Smooth muscle cell (in vitro differentiated cells): ENCODE results near the gene DYDC2. TPM values are rescaled to one million over a fixed set of nuclear protein-coding genes. Genes with fewer than 3 reads are reported as not detected.

Experiments
- DNase-seq: peaks from one replicate; lab custom pipeline; 2025; ENCODE audit not compliant: unreplicated experiment; lab: John Stamatoyannopoulos, UW
- H2AFZ ChIP-seq: fragments of 200-600 bp; sonication (generic); 2 replicates; pipeline ENCODE4 v1.6.0; 2016; ENCODE audit warnings: antibody characterized with exemption, low read depth, mild to moderate bottlenecking
- H3F3A ChIP-seq: fragments of 200-600 bp; sonication (generic); 2 replicates; pipeline ENCODE4 v1.6.0; 2017; ENCODE audit warnings: antibody characterized with exemption, low read depth
- H3K27ac ChIP-seq: fragments of 200-600 bp; sonication (generic); 2 replicates; pipeline ENCODE4 v1.5.1; 2016; ENCODE audit warnings: low read depth, mild to moderate bottlenecking
- H3K27me3 ChIP-seq: fragments of 200-600 bp; sonication (generic); 2 replicates; pipeline ENCODE4 v1.6.1; 2016; ENCODE audit warnings: low read depth, mild to moderate bottlenecking
- H3K36me3 ChIP-seq: fragments of 200-600 bp; sonication (generic); 2 replicates; pipeline ENCODE4 v1.5.1; 2016; ENCODE audit warnings: low read depth
- H3K4me1 ChIP-seq: fragments of 200-600 bp; sonication (generic); 2 replicates; pipeline ENCODE4 v1.5.1; 2016; ENCODE audit warnings: low read depth
- H3K4me2 ChIP-seq: fragments of 200-600 bp; sonication (generic); 2 replicates; pipeline ENCODE4 v1.6.0; 2016; ENCODE audit warnings: mild to moderate bottlenecking
- H3K4me3 ChIP-seq: fragments of 200-600 bp; sonication (generic); 2 replicates; pipeline ENCODE4 v1.5.1; 2016; ENCODE audit warnings: mild to moderate bottlenecking
- H3K79me2 ChIP-seq: fragments of 200-600 bp; sonication (generic); 2 replicates; pipeline ENCODE4 v1.6.0; 2016; ENCODE audit warnings: low read depth, mild to moderate bottlenecking
- H3K9ac ChIP-seq: fragments of 200-600 bp; sonication (generic); 2 replicates; pipeline ENCODE4 v1.6.0; 2016; ENCODE audit warnings: low read depth
- H3K9me3 ChIP-seq: fragments of 200-600 bp; sonication (generic); replicated peaks from 2 replicates; pipeline ENCODE4 v1.5.1; 2016; ENCODE audit warnings: low read depth
- H4K20me1 ChIP-seq: fragments of 200-600 bp; sonication (generic); 2 replicates; pipeline ENCODE4 v1.6.0; 2016; ENCODE audit warnings: low read depth
- WGBS: methylation state at CpG from one replicate; pipeline ENCODE4 v1.1.7; 2016; ENCODE audit warnings: low lambda C conversion rate; 5-methylcytosine and 5-hydroxymethylcytosine counted together
- polyA plus RNA-seq: library from polyadenylated mRNA; unstranded; fragments of >200 nt; fragmentation: Nextera tagmentation; extraction: Ambion mirVana; gene quantifications from 2 replicates; pipeline ENCODE4 v1.2.1, GENCODE V29; 2016
- total RNA-seq: library from RNA; depleted of rRNA; stranded (reverse); fragments of >200 nt; gene quantifications from 2 replicates; pipeline ENCODE4 v1.2.3, GENCODE V29; 2014
- TF ChIP-seq, protein P1 (sequence below): fragments of 200-600 bp; sonication (generic); IDR thresholded peaks from 2 replicates; pipeline ENCODE4 v1.5.1; 2017; ENCODE audit warnings: borderline replicate concordance, mild to moderate bottlenecking, antibody characterized with exemption; ENCODE audit not compliant: insufficient read depth, poor library complexity, severe bottlenecking

Gene DYDC2
- total and polyA plus RNA-seq, 2 experiments from 2014 or later = not detected

DNA sequence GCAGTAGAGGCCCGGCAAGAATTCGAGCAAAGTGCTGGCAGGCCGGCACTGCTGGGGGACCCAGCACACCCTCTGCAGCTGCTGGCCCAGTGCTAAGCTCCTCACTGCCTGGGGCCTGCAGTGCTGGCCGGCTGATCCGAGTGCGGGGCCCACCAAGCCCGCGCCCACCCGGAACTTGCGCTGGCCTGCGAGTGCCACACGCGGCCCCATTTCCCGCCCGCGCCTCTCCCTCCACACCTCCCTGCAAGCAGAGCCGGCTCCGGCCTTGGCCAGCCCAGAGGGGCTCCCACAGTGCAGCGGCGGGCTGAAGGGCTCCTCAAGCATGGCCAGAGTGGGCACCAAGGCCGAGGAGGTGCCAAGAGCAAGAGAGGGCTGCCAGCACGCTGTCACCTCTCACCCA lies 3.1 kb downstream of the DYDC2 start:
- no peak overlapping the region for H3K9ac ChIP-seq
- H3K9me3 ChIP-seq = no peaks in the 10 kb centered on the region
- no peaks in the 10 kb centered on the region for H3K36me3 ChIP-seq
- no peak overlapping the region for H3K27ac ChIP-seq
- no peak overlapping the region for H3K4me3 ChIP-seq
- H3K27me3 ChIP-seq = peaks cover 8% of the 10 kb centered on the region
- no peak overlapping the region for H2AFZ ChIP-seq
- TF ChIP-seq, protein P1, sequence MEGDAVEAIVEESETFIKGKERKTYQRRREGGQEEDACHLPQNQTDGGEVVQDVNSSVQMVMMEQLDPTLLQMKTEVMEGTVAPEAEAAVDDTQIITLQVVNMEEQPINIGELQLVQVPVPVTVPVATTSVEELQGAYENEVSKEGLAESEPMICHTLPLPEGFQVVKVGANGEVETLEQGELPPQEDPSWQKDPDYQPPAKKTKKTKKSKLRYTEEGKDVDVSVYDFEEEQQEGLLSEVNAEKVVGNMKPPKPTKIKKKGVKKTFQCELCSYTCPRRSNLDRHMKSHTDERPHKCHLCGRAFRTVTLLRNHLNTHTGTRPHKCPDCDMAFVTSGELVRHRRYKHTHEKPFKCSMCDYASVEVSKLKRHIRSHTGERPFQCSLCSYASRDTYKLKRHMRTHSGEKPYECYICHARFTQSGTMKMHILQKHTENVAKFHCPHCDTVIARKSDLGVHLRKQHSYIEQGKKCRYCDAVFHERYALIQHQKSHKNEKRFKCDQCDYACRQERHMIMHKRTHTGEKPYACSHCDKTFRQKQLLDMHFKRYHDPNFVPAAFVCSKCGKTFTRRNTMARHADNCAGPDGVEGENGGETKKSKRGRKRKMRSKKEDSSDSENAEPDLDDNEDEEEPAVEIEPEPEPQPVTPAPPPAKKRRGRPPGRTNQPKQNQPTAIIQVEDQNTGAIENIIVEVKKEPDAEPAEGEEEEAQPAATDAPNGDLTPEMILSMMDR = no peak
- WGBS = 96% methylated on average over 20 of the region's 22 CpGs
- no peak overlapping the region for H3K4me2 ChIP-seq
- H4K20me1 ChIP-seq = no peaks in the 10 kb centered on the region
- H3F3A ChIP-seq = no peaks in the 10 kb centered on the region
- no peak for DNase-seq
- H3K4me1 ChIP-seq = no peaks in the 10 kb centered on the region
- H3K79me2 ChIP-seq = no peaks in the 10 kb centered on the region

DNA sequence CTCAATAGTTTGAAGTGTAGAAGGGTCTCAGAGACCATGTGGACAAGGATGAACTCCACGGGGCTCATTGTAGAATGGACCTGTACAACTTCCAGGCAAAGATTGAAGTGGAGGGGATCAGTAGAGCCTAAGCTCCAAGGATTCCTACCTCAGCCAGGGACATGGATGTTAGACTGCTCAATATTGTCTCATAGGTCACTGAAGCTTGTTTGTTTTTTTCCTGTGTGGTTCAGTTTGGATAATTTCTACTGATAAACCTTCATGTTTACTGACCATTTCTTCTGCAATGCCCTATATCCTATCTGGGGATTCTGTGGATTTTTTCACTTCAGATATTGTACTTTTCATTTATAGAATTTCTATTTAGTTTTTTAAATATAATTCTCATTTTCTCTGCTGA lies 8.9 kb downstream of the DYDC2 start:
- Histone ChIP-seq H3F3A (no peaks in the 10 kb centered on the region), H2AFZ (no peak overlapping the region), H3K4me1 (no peaks in the 10 kb centered on the region), H3K36me3 (no peaks in the 10 kb centered on the region), H3K9ac (no peak overlapping the region), H3K27me3 (no peaks in the 10 kb centered on the region), H3K4me3 (no peak overlapping the region), H3K27ac (no peak overlapping the region), H4K20me1 (no peaks in the 10 kb centered on the region), H3K79me2 (no peaks in the 10 kb centered on the region), H3K9me3 (peaks cover 5% of the 10 kb centered on the region), H3K4me2 (no peak overlapping the region)
- TF ChIP-seq, protein P1 = no peak
- 46% methylated on average over 1 of the region's 1 CpG for WGBS
- DNase-seq = no peak

DNA sequence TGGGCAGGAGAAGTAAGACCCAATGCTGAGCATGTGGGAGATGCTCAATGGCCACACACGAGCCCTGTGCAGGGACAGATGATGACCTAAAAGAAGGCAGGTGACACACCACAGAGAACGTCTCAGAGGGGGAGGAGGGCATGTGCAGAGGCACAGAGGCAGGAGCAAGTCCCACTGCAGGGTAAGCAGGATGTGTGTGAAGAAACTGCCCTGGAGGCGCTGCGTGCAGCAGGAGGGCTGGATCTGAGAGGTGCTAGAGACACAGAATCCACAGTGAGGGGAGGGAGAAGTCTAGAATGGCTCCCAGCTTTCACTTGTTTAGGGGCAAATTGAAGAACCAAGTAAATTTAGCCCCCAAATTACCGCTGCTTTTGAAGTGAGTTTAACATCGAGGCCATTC lies 14.9 kb downstream of the DYDC2 start:
- no peaks in the 10 kb centered on the region for H3K27me3 ChIP-seq
- H3K4me1 ChIP-seq = no peaks in the 10 kb centered on the region
- H4K20me1 ChIP-seq = no peaks in the 10 kb centered on the region
- 70% methylated on average over 6 of the region's 6 CpGs for WGBS
- no peak overlapping the region for H3K27ac ChIP-seq
- no peak overlapping the region for H3K4me2 ChIP-seq
- H2AFZ ChIP-seq = no peak overlapping the region
- TF ChIP-seq, protein P1 = no peak
- no peaks in the 10 kb centered on the region for H3K36me3 ChIP-seq
- no peak for DNase-seq
- no peak overlapping the region for H3K9ac ChIP-seq
- no peaks in the 10 kb centered on the region for H3K79me2 ChIP-seq
- H3K9me3 ChIP-seq = peaks cover 4% of the 10 kb centered on the region
- H3K4me3 ChIP-seq = no peak overlapping the region
- no peaks in the 10 kb centered on the region for H3F3A ChIP-seq

DNA sequence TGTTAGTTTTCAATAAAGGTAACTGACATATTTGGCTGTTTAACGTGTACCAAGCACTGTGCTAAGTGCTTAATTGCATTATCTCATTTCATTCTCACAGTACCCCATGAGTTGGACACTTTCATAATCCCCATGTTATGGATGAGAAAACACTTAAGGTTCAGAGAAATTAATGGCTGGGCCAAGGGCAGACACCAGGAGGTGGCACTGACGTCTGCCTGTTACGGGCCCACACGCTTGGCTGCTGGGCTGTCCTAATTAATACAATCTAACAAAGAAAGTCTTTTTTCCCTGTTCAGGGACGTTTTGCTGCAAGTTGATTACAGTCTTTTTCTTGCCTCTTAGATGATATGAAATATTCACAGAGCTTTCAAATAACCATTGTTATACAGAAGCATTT lies 16.1 kb downstream of the DYDC2 start:
- Histone ChIP-seq H3K79me2 (no peaks in the 10 kb centered on the region), H3K27ac (no peak overlapping the region), H3K9me3 (no peaks in the 10 kb centered on the region), H2AFZ (no peak overlapping the region), H3K4me1 (no peaks in the 10 kb centered on the region), H3K36me3 (no peaks in the 10 kb centered on the region), H3K4me2 (no peak overlapping the region), H3K4me3 (no peak overlapping the region), H3F3A (no peaks in the 10 kb centered on the region), H3K9ac (no peak overlapping the region), H3K27me3 (no peaks in the 10 kb centered on the region), H4K20me1 (no peaks in the 10 kb centered on the region)
- TF ChIP-seq, protein P1 = no peak
- no peak for DNase-seq
- 82% methylated on average over 5 of the region's 5 CpGs for WGBS
